ENCODE measurements around the gene KIF23. TPM values are rescaled to one million over a fixed set of nuclear protein-coding genes. Genes with fewer than 3 reads are reported as not detected.
A peak's percentile ranks its signal among the peaks of the same experiment; 100 is the strongest.
"Not testable (repeated sequence)": the region's sequence is repeated elsewhere in the genome, so short reads cannot be mapped to it uniquely, and the experiment has no call there.

The KIF23 gene
- total and polyA plus RNA-seq, 8 donors: 2.1 to 26.3 (median 8.7) TPM

DNA sequence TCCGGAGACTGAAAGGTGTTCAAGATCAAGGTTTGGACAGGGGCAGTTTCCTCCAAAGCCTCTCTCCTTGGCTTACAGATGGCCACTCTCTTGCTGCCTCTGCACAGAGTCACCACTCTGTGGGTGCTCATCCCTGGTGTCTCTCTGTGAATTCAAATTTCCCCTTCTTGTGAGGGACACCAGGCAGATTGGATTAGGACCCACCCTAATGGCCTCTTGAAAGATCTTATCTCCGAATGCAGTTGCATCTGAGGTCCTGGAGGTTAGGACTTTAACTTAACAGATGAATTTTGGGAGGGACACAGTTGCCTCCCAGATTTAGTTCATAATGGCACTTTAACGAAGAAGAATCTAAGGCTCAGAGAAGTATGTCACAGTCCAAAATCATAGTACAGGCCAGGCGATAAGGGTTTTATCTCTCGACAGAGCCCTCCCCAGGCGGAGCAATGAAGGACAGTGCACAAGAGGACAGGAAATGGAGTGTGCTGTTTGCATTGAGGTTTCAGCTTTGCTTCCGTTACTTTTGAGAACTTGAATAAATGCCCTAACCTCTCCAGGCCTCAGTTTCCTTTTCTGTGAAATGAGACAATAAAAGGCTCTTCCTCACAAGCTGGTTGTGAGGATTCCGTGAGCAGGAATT lies 38.9 kb upstream of the KIF23 start:
- DNase-seq: peak in 1 of 2 donors; percentile 11
- H3K27me3 ChIP-seq: no peaks in the 10 kb centered on the region
- intact Hi-C loops (cut with DNase I; ENCODE audit: low total_unique reads): no loop called here
- H3K36me3 ChIP-seq: no peaks in the 10 kb centered on the region
- H3K27ac ChIP-seq: no peak overlapping the region
- TF ChIP-seq POLR2A (IDR thresholded peaks at IDR 0.05): no peak
- no peak for TF ChIP-seq EP300 (IDR thresholded peaks at IDR 0.05)
- TF ChIP-seq, protein P1, sequence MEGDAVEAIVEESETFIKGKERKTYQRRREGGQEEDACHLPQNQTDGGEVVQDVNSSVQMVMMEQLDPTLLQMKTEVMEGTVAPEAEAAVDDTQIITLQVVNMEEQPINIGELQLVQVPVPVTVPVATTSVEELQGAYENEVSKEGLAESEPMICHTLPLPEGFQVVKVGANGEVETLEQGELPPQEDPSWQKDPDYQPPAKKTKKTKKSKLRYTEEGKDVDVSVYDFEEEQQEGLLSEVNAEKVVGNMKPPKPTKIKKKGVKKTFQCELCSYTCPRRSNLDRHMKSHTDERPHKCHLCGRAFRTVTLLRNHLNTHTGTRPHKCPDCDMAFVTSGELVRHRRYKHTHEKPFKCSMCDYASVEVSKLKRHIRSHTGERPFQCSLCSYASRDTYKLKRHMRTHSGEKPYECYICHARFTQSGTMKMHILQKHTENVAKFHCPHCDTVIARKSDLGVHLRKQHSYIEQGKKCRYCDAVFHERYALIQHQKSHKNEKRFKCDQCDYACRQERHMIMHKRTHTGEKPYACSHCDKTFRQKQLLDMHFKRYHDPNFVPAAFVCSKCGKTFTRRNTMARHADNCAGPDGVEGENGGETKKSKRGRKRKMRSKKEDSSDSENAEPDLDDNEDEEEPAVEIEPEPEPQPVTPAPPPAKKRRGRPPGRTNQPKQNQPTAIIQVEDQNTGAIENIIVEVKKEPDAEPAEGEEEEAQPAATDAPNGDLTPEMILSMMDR (IDR thresholded peaks at IDR 0.05): no peak
- no peak for TF ChIP-seq POLR2AphosphoS5 (IDR thresholded peaks at IDR 0.05)
- 80 to 89% (median 83%) methylated on average over 8 of the region's 8 CpGs for WGBS, 5 donors
- H3K4me3 ChIP-seq: no peak overlapping the region
- no peaks in the 10 kb centered on the region for H3K4me1 ChIP-seq
- no peaks in the 10 kb centered on the region for H3K9me3 ChIP-seq

DNA sequence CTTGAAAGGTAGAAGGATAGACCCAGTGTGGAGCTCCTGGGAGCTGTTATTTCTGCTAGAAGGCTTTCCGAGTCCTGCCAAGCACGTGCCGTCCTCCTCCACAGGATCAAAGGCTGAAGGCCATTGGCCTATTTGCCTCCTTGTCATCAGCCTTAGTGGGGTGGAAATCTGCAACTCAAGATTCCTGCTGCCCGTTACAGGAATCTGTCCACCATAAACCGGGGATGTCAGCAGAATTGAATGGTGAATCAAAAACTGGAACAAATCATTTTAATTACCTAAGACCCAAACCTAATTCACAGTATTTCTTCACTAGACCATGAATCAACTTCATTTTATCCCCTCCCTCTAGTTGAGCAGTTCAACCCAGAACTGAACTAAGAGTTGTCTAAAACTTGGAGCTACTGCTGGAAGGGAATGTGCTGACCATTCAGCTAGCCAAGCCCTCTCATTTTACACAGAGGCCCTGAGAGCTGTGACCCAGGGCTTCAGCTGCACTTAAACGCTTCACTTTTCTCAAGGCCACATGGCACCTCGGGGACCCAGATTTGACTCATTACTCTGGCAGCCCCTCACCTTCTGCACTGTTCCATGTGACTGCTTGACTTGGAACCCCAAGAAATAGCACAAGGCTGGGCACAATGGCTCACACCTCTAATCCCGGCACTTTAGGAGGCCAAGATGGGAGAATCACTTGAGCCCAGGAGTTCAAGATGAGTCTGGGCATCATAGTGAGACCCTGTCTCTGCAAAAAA lies 36.8 kb upstream of the KIF23 start:
- TF ChIP-seq POLR2AphosphoS5 (IDR thresholded peaks at IDR 0.05): no peak
- TF ChIP-seq, protein P1 (IDR thresholded peaks at IDR 0.05): no peak
- no peak for TF ChIP-seq POLR2A (IDR thresholded peaks at IDR 0.05)
- no peak for TF ChIP-seq EP300 (IDR thresholded peaks at IDR 0.05)
- no peaks in the 10 kb centered on the region for H3K4me1 ChIP-seq
- no peaks in the 10 kb centered on the region for H3K27me3 ChIP-seq
- H3K4me3 ChIP-seq: no peak overlapping the region
- H3K9me3 ChIP-seq: no peaks in the 10 kb centered on the region
- WGBS, 5 donors: 89 to 95% (median 94%) methylated on average over 8 of the region's 8 CpGs
- peaks cover 0 to 4% (median 0%) of the 10 kb centered on the region in 4 donors for H3K36me3 ChIP-seq
- no peak overlapping the region for H3K27ac ChIP-seq
- intact Hi-C loops (cut with DNase I; ENCODE audit: low total_unique reads): no loop called here
- DNase-seq: peak in 1 of 2 donors; percentile 1

DNA sequence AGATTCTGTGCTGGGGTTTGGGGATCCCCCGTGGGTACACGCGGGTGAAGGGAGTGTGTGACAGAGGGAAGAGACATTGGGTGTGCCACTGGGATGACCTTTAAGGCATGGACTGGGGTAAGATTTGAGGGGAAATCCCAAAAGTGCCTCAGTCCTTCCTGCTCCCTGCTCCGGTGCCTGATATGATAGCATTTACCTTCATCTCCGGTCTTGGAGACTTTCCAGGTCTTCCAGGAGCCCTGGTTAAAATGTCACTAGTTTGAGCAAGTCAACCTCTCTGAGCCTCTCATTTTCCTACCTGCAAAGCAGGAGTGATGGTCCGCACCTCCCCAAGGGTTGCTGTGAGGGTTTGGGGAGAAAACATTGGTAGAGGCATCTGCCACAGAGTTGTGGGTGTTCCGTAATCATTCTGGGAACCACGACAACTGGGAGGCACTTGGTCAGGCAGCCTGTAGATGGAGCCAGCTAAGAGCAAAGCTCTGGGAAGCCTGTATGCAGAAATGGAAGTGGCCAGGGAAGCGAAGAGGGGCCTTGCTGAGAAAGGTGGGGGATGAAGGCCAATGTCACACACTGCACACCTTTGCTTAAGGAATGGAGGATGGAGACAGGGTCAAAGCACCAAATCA lies 33.9 kb upstream of the KIF23 start:
- no peaks in the 10 kb centered on the region for H3K4me1 ChIP-seq
- 65 to 76% (median 72%) methylated on average over 9 of the region's 9 CpGs for WGBS, 5 donors
- TF ChIP-seq POLR2A (IDR thresholded peaks at IDR 0.05) (no peak), POLR2AphosphoS5 (IDR thresholded peaks at IDR 0.05) (no peak), EP300 (IDR thresholded peaks at IDR 0.05) (no peak)
- TF ChIP-seq, protein P1 (IDR thresholded peaks at IDR 0.05): no peak
- no peak overlapping the region for H3K27ac ChIP-seq
- DNase-seq: no peak
- H3K4me3 ChIP-seq: no peak overlapping the region
- H3K27me3 ChIP-seq: no peaks in the 10 kb centered on the region
- peaks cover 0 to 4% (median 0%) of the 10 kb centered on the region in 4 donors for H3K36me3 ChIP-seq
- no peaks in the 10 kb centered on the region for H3K9me3 ChIP-seq
- intact Hi-C loops (cut with DNase I; ENCODE audit: low total_unique reads): loop anchor here (5.0 kb wide), 1 partner anchor 333 kb away; no protein-coding TSS in a partner anchor

DNA sequence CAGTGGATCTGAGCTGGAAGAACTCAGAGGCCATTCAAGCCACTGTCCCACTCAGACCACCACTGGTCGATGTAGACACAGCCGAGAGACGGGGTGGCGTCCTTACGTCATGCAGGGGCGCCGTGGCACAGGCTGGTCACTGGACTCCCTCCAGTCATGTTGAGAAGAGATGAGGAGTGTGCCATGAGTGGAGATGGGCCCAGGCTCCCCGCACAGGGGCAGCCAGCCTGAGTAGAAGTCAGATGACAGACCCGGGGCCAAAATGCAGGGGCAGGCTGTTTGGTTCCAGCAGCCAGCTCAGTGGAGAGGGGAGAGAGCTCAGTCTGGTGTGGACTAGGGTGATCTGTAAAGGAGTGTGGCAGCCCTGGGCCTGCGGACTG lies 33.4 kb upstream of the KIF23 start:
- H3K4me3 ChIP-seq: no peak overlapping the region
- WGBS, 5 donors: 94 to 96% (median 95%) methylated on average over 9 to 10 of the region's 10 CpGs
- no peaks in the 10 kb centered on the region for H3K9me3 ChIP-seq
- H3K4me1 ChIP-seq: no peaks in the 10 kb centered on the region
- intact Hi-C loops (cut with DNase I; ENCODE audit: low total_unique reads): loop anchor here (5.0 kb wide), 1 partner anchor 333 kb away; no protein-coding TSS in a partner anchor
- H3K27ac ChIP-seq: no peak overlapping the region
- peaks cover 0 to 4% (median 0%) of the 10 kb centered on the region in 4 donors for H3K36me3 ChIP-seq
- no peak for DNase-seq
- TF ChIP-seq EP300 (IDR thresholded peaks at IDR 0.05) (no peak), POLR2A (IDR thresholded peaks at IDR 0.05) (no peak), POLR2AphosphoS5 (IDR thresholded peaks at IDR 0.05) (no peak)
- TF ChIP-seq, protein P1 (IDR thresholded peaks at IDR 0.05): no peak
- no peaks in the 10 kb centered on the region for H3K27me3 ChIP-seq

DNA sequence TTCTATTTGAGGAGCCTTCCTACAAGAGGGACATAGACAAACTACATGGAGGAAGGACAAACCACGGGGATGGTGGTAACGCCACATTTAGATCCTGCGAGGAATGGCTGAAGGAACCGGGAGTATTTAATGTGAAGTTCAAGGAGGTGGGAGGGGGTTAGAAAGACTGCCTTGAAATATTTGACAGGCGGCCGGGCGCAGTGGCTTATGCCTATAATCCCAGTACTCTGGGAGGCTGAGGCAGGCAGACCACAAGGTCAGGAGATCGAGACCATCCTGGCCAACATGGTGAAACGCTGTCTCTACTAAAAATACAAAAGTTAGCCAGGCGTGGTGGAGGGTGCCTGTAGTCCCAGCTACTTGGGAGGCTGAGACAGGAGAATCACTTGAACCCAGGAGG lies 32.0 kb upstream of the KIF23 start:
- WGBS, 5 donors: 93 to 98% (median 96%) methylated on average over 10 of the region's 10 CpGs
- intact Hi-C loops (cut with DNase I; ENCODE audit: low total_unique reads): loop anchor here (5.0 kb wide), 1 partner anchor 335 kb away; no protein-coding TSS in a partner anchor
- H3K4me1 ChIP-seq, H3K36me3 ChIP-seq, H3K27me3 ChIP-seq, H3K4me3 ChIP-seq, DNase-seq, H3K9me3 ChIP-seq, H3K27ac ChIP-seq: not testable (repeated sequence)

DNA sequence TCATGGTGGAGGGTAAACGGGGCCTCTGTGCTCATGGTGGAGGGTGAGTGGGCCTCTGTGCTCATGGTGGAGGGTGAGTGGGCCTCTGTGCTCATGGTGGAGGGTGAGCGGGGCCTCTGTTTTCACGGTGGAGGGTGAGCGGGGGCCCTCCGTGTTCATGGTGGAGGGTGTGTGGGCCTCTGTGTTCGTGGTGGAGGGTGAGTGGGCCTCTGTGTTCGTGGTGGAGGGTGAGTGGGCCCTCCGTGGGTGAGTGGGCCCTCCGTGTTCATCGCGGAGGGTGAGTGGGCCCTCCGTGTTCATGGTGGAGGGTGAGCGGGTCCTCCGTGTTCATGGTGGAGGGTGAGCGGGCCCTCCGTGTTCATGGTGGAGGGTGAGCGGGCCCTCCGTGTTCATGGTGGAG lies 30.1 kb upstream of the KIF23 start:
- H3K27ac ChIP-seq, H3K36me3 ChIP-seq, H3K4me3 ChIP-seq, H3K9me3 ChIP-seq, DNase-seq, H3K27me3 ChIP-seq, H3K4me1 ChIP-seq: not testable (repeated sequence)
- 88 to 98% (median 96%) methylated on average over 7 to 16 of the region's 18 CpGs for WGBS, 5 donors
- intact Hi-C loops (cut with DNase I; ENCODE audit: low total_unique reads): loop anchor here (5.0 kb wide), 1 partner anchor 337 kb away; no protein-coding TSS in a partner anchor
